Measurements from ENCODE around the gene ARHGAP24.

DNA sequence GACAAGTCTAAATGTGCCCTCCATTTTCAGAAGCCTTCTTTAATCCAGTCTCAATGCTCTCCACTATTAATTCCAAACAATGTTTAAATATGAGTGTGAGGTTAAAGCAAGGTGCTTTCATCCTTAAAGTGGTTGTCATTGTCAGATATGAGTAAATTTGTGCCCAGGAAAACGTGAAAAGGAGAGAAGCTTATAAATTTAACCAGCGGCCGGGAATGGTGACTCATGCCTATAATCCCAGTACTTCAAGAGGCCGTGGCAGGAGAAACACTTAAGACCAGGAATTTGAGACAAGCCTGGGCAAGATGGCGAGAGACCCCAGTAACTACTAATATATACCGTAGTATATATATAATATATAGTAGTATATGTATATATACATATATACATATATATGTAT is 270.0 kb downstream of the ARHGAP24 start:
- TF ChIP-seq EZH2 (IDR thresholded peaks at IDR 0.05) (no peak), EZH2phosphoT487 (IDR thresholded peaks at IDR 0.05; ENCODE audit: borderline replicate concordance) (no peak), POLR2A (IDR thresholded peaks at IDR 0.05; ENCODE audit: borderline replicate concordance, extremely low read depth, insufficient read depth, insufficient read length) (no peak), YY1 (IDR thresholded peaks at IDR 0.05; ENCODE audit: extremely low read depth, insufficient replicate concordance, low read depth, low read length) (peak; percentile 52), JUND (IDR thresholded peaks at IDR 0.05) (peak; percentile 69), POLR2AphosphoS5 (IDR thresholded peaks at IDR 0.05; ENCODE audit: low read depth, low read length) (no peak), RAD21 (IDR thresholded peaks at IDR 0.05; ENCODE audit: low read depth) (no peak), ZNF274 (IDR thresholded peaks at IDR 0.05; ENCODE audit: low read depth, low read length) (no peak), TCF7L2 (IDR thresholded peaks at IDR 0.05; ENCODE audit: borderline replicate concordance, extremely low read depth, insufficient read depth, insufficient read length) (peak; percentile 30)
- TF ChIP-seq, protein P1, sequence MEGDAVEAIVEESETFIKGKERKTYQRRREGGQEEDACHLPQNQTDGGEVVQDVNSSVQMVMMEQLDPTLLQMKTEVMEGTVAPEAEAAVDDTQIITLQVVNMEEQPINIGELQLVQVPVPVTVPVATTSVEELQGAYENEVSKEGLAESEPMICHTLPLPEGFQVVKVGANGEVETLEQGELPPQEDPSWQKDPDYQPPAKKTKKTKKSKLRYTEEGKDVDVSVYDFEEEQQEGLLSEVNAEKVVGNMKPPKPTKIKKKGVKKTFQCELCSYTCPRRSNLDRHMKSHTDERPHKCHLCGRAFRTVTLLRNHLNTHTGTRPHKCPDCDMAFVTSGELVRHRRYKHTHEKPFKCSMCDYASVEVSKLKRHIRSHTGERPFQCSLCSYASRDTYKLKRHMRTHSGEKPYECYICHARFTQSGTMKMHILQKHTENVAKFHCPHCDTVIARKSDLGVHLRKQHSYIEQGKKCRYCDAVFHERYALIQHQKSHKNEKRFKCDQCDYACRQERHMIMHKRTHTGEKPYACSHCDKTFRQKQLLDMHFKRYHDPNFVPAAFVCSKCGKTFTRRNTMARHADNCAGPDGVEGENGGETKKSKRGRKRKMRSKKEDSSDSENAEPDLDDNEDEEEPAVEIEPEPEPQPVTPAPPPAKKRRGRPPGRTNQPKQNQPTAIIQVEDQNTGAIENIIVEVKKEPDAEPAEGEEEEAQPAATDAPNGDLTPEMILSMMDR (IDR thresholded peaks at IDR 0.05 in 2 of 3, conservative IDR thresholded peaks at IDR 0.05 in 1 of 3; ENCODE audit: borderline replicate concordance in 1 of 3, insufficient read depth in 1 of 3, low read depth in 2 of 3, low read length in 2 of 3), result no peak
- TF ChIP-seq, protein P2, sequence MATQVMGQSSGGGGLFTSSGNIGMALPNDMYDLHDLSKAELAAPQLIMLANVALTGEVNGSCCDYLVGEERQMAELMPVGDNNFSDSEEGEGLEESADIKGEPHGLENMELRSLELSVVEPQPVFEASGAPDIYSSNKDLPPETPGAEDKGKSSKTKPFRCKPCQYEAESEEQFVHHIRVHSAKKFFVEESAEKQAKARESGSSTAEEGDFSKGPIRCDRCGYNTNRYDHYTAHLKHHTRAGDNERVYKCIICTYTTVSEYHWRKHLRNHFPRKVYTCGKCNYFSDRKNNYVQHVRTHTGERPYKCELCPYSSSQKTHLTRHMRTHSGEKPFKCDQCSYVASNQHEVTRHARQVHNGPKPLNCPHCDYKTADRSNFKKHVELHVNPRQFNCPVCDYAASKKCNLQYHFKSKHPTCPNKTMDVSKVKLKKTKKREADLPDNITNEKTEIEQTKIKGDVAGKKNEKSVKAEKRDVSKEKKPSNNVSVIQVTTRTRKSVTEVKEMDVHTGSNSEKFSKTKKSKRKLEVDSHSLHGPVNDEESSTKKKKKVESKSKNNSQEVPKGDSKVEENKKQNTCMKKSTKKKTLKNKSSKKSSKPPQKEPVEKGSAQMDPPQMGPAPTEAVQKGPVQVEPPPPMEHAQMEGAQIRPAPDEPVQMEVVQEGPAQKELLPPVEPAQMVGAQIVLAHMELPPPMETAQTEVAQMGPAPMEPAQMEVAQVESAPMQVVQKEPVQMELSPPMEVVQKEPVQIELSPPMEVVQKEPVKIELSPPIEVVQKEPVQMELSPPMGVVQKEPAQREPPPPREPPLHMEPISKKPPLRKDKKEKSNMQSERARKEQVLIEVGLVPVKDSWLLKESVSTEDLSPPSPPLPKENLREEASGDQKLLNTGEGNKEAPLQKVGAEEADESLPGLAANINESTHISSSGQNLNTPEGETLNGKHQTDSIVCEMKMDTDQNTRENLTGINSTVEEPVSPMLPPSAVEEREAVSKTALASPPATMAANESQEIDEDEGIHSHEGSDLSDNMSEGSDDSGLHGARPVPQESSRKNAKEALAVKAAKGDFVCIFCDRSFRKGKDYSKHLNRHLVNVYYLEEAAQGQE (IDR thresholded peaks at IDR 0.05; ENCODE audit: low read depth), result no peak
- TF ChIP-seq, protein P3, sequence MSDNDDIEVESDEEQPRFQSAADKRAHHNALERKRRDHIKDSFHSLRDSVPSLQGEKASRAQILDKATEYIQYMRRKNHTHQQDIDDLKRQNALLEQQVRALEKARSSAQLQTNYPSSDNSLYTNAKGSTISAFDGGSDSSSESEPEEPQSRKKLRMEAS (IDR thresholded peaks at IDR 0.05), result 0 out of 2 replicates have a peak, but pooled peaks have one; percentile 11
